ENCODE data around the gene FGFR3.

FGFR3 gene

DNA sequence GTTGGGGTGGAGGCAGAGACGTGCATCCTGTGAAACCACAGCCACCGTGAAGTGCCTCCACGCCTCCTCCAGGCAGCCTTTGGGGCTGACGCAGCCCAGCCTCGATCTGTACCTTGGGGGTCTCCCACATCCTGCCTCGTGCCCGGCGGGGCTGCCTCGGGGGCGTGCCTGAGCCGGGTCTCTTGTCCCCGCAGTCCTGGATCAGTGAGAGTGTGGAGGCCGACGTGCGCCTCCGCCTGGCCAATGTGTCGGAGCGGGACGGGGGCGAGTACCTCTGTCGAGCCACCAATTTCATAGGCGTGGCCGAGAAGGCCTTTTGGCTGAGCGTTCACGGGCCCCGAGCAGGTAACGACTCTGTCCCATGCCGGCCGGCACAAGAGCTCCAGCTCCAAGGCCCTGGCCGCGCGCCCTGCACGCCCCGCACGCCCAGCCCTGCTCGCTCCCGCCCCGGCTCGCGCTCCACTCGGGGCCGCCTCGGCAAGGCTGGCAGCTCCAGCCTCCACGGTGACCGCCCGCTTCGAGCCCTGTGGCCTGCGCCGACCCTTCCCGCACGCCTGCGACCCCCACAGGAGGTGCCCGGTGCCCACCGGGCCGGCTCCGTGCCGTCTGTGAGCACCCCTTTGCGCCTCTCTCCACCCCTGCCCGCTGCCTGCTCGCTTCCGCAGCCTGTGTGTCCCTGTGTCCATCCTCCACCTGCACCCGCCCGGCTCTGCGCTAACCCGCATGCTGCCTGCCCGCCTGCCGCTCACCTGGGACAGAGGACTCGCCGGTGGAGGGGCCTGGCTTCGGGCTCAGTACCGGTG is 9.8 kb downstream of the FGFR3 start:
- no peak for DNase-seq (ENCODE audit: low spot score)

DNA sequence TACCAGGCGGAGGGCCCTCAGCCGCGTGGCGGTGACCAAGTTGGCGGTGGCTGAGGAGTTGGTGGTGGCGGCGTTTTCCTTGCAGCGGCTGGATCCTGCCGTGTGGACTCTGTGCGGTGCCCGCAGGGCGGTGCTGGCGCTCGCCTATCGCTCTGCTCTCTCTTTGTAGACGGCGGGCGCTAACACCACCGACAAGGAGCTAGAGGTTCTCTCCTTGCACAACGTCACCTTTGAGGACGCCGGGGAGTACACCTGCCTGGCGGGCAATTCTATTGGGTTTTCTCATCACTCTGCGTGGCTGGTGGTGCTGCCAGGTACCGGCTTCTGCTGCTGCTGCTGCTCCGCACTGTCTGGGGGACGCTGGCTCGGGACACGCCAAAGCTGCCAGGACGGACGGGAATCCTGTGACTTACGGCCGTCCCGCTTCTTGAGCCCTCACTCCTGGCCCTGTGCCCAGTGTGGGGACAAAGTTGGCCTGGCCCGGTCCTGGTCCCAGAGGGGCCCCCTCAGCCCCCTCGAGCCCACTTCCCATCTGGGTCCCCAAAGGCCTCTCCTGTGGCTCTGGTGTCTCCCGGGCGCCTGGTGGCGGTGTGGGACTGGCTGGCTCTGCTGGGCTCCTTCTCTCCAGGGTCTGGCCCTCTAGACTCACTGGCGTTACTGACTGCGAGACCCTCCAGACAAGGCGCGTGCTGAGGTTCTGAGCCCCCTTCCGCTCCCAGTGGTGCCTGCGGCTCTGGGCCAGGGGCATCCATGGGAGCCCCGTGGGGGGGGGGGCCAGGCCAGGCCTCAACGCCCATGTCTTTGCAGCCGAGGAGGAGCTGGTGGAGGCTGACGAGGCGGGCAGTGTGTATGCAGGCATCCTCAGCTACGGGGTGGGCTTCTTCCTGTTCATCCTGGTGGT is 10.7 kb downstream of the FGFR3 start:
- no peak for DNase-seq (ENCODE audit: low spot score)

- DNase-seq (ENCODE audit: low spot score) = no peak
Observed at GRCh38 chr4:1804638-1805492, 11.8 kb downstream of the FGFR3 start.

DNA sequence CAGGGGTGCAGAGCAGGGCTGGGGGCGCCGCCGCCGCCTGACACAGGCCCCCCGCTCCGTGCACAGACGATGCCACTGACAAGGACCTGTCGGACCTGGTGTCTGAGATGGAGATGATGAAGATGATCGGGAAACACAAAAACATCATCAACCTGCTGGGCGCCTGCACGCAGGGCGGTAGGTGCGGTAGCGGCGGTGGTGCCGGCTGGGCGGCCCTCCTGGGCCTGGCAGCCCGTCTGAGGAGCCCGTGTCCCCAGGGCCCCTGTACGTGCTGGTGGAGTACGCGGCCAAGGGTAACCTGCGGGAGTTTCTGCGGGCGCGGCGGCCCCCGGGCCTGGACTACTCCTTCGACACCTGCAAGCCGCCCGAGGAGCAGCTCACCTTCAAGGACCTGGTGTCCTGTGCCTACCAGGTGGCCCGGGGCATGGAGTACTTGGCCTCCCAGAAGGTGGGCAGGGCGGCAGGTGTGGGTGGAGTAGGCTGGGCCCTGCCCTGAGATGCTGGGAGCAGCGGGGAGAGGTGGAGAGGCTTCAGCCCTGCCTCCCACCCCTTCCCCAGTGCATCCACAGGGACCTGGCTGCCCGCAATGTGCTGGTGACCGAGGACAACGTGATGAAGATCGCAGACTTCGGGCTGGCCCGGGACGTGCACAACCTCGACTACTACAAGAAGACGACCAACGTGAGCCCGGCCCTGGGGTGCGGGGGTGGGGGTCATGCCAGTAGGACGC is 12.6 kb downstream of the FGFR3 start:
- DNase-seq (ENCODE audit: low spot score) = no peak

DNA sequence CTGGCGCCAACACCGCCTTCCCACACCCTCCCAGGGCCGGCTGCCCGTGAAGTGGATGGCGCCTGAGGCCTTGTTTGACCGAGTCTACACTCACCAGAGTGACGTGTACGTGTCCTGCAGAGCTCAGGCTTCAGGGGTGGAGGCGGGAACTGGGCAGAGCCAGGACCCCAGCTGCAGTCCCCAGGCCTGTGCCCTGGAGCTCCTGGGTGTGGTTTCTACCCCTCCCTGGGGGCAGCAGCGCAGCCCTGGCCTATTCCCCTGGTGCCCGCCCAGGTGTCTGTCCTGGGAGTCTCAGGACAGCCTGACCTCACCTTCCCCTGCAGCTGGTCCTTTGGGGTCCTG is 13.1 kb downstream of the FGFR3 start:
- no peak for DNase-seq (ENCODE audit: low spot score)

DNA sequence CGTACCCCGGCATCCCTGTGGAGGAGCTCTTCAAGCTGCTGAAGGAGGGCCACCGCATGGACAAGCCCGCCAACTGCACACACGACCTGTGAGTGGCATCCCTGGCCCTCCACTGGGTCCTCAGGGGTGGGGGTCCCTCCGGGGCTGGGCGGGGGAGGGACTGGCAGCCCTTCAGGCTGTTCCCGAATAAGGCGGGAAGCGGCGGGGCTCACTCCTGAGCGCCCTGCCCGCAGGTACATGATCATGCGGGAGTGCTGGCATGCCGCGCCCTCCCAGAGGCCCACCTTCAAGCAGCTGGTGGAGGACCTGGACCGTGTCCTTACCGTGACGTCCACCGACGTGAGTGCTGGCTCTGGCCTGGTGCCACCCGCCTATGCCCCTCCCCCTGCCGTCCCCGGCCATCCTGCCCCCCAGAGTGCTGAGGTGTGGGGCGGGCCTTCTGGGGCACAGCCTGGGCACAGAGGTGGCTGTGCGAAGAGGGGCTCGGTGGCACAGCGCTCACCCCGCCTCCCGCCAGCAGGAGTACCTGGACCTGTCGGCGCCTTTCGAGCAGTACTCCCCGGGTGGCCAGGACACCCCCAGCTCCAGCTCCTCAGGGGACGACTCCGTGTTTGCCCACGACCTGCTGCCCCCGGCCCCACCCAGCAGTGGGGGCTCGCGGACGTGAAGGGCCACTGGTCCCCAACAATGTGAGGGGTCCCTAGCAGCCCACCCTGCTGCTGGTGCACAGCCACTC is 13.7 kb downstream of the FGFR3 start:
- DNase-seq (ENCODE audit: low spot score) = no peak

GRCh38 chr4:1807332-1807777 is 14.3 kb downstream of the FGFR3 start:
- no peak for DNase-seq (ENCODE audit: low spot score)

GRCh38 chr4:1808396-1808795 is 15.3 kb downstream of the FGFR3 start:
- no peak for DNase-seq (ENCODE audit: low spot score)

DNA sequence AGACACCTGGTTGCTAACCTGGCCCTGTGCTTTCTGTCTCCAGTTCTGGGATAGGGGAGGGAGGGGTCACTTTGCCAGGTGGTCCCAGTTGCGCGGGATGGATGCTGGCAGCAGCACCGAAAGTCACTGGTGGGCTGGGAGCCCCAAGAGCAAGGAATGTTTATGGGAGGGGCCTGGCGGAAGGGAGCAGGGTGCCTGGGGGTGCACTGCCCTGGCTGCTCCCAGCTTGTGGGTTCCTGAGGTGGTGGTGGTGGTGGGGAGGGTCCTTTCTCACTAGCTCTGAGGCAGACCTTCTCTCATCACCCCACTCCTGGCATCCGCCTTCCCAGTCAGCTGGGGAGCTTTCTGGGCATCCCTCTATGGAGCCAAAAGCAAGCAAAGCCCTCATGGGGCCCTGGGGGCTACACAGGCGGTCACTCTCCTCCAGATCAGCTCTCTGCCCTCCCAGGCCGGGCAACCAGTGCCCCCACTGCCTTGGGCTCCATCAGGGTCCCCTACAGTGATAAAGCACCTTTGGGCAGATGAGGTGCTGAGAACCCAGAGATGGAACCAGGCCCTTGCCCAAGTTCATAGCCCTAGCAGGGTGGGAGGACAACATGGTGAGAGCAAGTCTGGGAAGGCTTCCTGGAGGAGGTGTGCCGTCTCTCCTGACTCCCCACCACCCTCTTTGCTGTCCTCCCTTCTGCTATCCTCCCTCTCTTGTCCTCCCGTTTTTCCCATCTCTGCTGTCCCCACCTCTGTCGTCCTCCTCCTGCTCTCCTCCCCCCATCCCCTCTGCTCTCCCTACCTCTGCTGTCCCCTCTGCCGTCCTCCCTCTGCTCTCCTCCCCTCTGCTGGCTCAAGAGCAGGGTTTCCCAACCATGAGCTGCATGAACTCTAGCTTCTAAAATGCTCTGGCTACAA is 16.0 kb downstream of the FGFR3 start:
- DNase-seq (ENCODE audit: low spot score) = no peak

DNA sequence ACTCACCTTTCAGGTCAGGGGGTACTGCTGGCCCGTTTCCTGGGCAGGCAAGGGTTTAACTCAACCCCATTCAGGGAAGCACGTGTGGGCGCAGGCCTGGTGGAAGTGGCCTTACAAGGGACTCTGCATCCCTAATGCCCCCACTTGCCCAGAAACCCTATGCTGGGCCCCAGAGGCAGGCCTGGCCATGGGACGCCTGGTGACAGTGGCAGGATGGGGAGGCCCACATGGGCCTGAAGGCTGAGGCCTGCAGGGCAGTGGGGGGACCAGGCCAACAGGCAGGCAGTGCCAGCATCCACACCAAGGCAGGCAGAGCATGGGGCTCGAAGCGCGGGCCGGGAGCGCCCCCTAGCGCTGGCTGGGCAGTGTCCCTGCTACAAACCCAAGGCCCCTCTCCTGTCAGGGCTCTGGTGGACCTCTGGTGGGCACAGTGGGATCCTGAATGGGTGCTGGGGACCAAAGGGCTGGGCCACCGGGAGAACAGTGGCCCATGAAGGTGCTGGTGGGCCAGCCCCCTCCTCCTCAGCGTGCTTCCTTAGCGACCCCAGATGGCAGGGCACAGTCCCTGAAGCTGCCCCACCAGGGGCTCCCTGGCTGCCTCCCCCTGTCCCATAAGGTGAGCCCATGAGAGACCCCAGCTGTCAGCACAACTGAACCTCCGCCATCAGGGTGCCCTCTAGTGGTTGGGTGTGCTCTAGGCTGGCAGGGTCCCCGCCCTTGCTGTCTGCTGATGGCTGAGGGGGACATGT is 16.8 kb downstream of the FGFR3 start:
- peak; percentile 64 for DNase-seq (ENCODE audit: low spot score)

DNA sequence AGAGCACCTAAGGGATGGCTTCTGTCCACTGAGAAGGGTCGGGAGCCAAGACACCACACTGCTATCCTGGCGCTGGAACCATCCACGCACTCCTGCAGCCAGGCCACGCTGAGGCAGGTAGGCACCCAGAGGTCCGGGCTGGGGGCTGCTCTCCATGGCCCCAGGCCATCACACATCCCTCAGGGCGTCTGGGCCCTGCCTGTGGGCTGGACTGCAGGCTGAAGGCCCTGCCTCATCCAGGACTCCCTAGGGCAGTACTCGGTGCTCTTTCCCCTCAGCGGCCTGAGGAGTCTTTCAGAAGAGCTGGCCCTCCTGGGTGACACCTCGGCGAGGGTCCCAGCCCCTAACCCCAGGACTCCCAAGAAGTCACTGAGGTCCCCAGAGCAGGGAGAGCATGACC is 17.7 kb downstream of the FGFR3 start:
- DNase-seq (ENCODE audit: low spot score) = no peak

- no peak for DNase-seq (ENCODE audit: low spot score)
Observed at GRCh38 chr4:1812720-1813119, 19.6 kb downstream of the FGFR3 start.

DNA sequence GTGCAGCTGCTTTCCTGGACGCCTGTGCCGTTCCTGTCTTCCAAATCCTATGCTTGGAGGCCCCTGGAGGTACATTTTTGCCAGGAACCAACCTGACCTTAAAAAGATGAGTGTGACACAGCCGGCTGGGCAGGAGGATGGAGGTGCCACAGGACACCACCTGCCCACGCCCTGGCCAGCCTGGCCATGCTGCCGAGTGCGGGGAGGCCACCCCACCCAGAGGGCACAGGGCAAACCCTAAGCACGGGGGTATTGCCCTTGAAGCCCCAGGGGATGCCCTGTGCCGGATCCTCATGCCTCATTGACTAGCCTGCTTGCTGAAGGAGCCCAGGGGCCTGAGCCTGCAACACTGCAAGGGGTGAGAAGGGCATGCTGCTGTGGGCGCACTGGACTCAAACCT is 20.1 kb downstream of the FGFR3 start:
- no peak for DNase-seq (ENCODE audit: low spot score)

GRCh38 chr4:1813915-1814314 is 20.8 kb downstream of the FGFR3 start:
- DNase-seq (ENCODE audit: low spot score) = no peak

DNA sequence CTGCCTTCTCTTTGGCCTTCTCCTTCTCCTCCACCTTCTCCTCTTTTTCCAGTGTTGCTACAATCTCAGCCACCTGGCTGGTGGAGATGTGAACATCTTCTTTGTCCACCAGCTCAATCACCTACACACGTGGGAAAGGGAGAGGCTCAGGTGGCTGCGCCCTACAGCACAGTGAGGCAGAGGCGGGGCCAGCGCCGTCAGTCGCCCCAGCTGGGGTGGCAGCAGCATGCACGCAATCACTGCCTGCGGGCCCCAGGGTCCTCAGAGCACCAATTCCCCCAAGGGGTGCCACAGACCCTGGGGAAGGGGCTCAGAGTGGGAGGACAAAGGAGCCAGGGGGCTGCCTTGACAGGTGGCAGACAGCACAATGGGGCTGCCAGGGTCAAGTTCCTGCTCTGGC is 21.4 kb downstream of the FGFR3 start:
- no peak for DNase-seq (ENCODE audit: low spot score)

GRCh38 chr4:1815096-1815996 is 22.3 kb downstream of the FGFR3 start:
- DNase-seq (ENCODE audit: low spot score) = no peak

DNA sequence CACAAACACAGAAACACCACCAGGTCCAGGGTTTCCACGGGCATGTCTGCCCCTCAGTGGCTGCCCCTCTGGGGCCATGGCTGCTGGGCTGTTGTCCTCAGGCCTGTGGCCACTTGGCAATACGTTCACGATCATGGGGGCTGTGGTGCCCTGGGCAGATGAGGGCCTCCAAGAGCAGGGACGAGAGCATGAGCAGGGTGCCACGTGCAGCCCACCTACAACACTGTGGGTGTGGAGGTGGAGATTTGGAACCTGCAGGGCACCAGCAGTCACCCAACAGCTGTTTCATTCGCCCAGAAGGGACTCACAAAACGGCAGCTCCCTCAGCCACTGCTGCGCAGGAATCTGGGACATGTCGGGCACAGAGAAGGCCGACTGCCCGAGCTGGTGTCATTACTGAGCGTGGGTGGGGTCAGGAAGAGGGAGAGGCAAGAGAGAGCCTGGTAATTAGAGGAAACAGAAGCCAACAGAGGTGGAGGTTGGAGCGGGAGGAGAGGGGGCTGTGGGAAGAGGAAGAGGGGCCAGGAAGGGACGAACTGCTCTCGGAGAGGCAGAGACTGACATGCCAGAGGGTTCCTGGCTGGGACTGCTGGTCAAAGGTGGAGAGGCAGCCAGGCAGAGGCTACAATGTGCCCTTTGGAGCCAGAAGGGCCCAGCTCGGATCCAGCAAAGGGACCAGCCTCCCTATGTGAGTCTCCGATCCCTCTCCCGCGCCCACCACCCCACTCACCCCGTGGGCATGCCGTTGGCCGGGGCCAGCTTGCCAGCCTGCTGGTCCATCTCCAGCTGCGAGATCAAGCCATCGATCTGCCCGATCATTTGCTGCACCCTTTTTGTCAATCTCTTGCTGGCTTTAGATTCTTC is 23.1 kb downstream of the FGFR3 start:
- no peak for DNase-seq (ENCODE audit: low spot score)

All from RKO (cell line).